Esophagus squamous epithelium (tissue), 5 donors: Measurements from ENCODE around the gene ANKH. TPM values are rescaled to one million over a fixed set of nuclear protein-coding genes. Genes with fewer than 3 reads are reported as not detected.

ENCODE experiments used
- DNase-seq: peaks from one replicate; lab custom pipeline; 2025; lab: John Stamatoyannopoulos, UW
- H3K27ac ChIP-seq, 4 donors: fragments of 200-600 bp; sonication (generic); one replicate each; pipeline ENCODE4 v1.5.1; 2016 to 2019; ENCODE audit warnings: mild to moderate bottlenecking in 1 of 4
- H3K27me3 ChIP-seq, 4 donors: fragments of 200-600 bp; sonication (generic); 1 replicate in 3 of 4; 2 replicates in 1 of 4; pipeline versions ENCODE4 v1.5.1 to v1.6.0; 2017 to 2021; ENCODE audit warnings: antibody characterized with exemption in 1 of 4
- H3K36me3 ChIP-seq, 3 donors: fragments of 200-600 bp; sonication (generic); one replicate each; pipeline ENCODE4 v1.5.1; 2016 to 2019
- H3K4me1 ChIP-seq, 3 donors: fragments of 200-600 bp; sonication (generic); one replicate each; pipeline ENCODE4 v1.5.1; 2017 to 2019
- H3K4me3 ChIP-seq, 4 donors: fragments of 200-600 bp; sonication (generic); 1 replicate in 3 of 4; 2 replicates in 1 of 4; pipeline ENCODE4 v1.5.1; 2016 to 2019; ENCODE audit warnings: mild to moderate bottlenecking in 2 of 4, moderate library complexity in 1 of 4
- H3K9me3 ChIP-seq, 3 donors: fragments of 200-600 bp; sonication (generic); one replicate each; pipeline ENCODE4 v1.5.1; 2016 to 2019
- CTCF ChIP-seq, 6 experiments: fragments of 450-650 bp in 4 of 6; fragments of 200-600 bp in 2 of 6; sonication (generic) in 2 of 6; IDR thresholded peaks; one replicate each; pipeline ENCODE4 v1.5.1; 2016 to 2019; ENCODE audit warnings: antibody characterized with exemption in 6 of 6, mild to moderate bottlenecking in 4 of 6, moderate library complexity in 4 of 6
- POLR2A ChIP-seq, 4 donors: fragments of 450-650 bp; IDR thresholded peaks; one replicate each; pipeline ENCODE4 v1.6.1; 2017; ENCODE audit warnings: antibody characterized with exemption in 4 of 4, mild to moderate bottlenecking in 4 of 4, moderate library complexity in 3 of 4
- WGBS, 2 donors: methylation state at CpG; one replicate each; pipeline ENCODE4 v1.1.5; 2018; 5-methylcytosine and 5-hydroxymethylcytosine counted together
- intact Hi-C: fragments of 100-400 bp; cut with DNase I; formaldehyde crosslinking; loops from one replicate; pipeline ENCODE4 v1.15.0; 2022
- total RNA-seq, 4 donors: library from RNA; depleted of rRNA; stranded (reverse); fragments of >200 nt; gene quantifications; one replicate each; pipeline ENCODE4 v1.1.0, GENCODE V29; 2016
- donor health status: DM: yes; HTN: yes; CAD: no.

Gene ANKH
- total RNA-seq, 4 donors from 2014 or later = 10.0 to 38.0 (median 16.7) TPM

- no peak for DNase-seq
- no peak for TF ChIP-seq CTCF (IDR thresholded peaks at IDR 0.05)
- TF ChIP-seq POLR2A (IDR thresholded peaks at IDR 0.05) = no peak
- Histone ChIP-seq H3K36me3 (no peaks in the 10 kb centered on the region), H3K9me3 (no peaks in the 10 kb centered on the region), H3K27me3 (no peaks in the 10 kb centered on the region), H3K4me3 (no peak overlapping the region), H3K4me1 (peaks cover 0 to 3% (median 0%) of the 10 kb centered on the region in 3 donors), H3K27ac (no peak overlapping the region)
- intact Hi-C loops = no loop called here
- 30 to 59% methylated on average over 2 to 5 of the region's 6 CpGs for WGBS, 2 donors
Measured at GRCh38 chr5:14908172-14908571, 36.6 kb upstream of the ANKH start.

- WGBS, 2 donors = 83 to 92% methylated on average over 2 to 3 of the region's 3 CpGs
- H3K4me3 ChIP-seq = no peak overlapping the region
- no peak for DNase-seq
- TF ChIP-seq CTCF (IDR thresholded peaks at IDR 0.05) (no peak), POLR2A (IDR thresholded peaks at IDR 0.05) (no peak)
- intact Hi-C loops = no loop called here
- H3K36me3 ChIP-seq = no peaks in the 10 kb centered on the region
- no peaks in the 10 kb centered on the region for H3K27me3 ChIP-seq
- H3K4me1 ChIP-seq = peaks cover 0 to 9% (median 2%) of the 10 kb centered on the region in 3 donors
- H3K9me3 ChIP-seq = no peaks in the 10 kb centered on the region
- no peak overlapping the region for H3K27ac ChIP-seq
Measured at GRCh38 chr5:14906628-14907027, 35.0 kb upstream of the ANKH start.

- no peaks in the 10 kb centered on the region for H3K36me3 ChIP-seq
- no peaks in the 10 kb centered on the region for H3K27me3 ChIP-seq
- H3K27ac ChIP-seq = no peak overlapping the region
- intact Hi-C loops = no loop called here
- peaks cover 0 to 16% (median 9%) of the 10 kb centered on the region in 3 donors for H3K4me1 ChIP-seq
- WGBS, 2 donors = 48 to 64% methylated on average over 11 to 14 of the region's 14 CpGs
- DNase-seq = no peak
- TF ChIP-seq POLR2A (IDR thresholded peaks at IDR 0.05) (no peak), CTCF (IDR thresholded peaks at IDR 0.05) (no peak)
- H3K9me3 ChIP-seq = no peaks in the 10 kb centered on the region
- no peak overlapping the region for H3K4me3 ChIP-seq
Measured at GRCh38 chr5:14902826-14903560, 31.4 kb upstream of the ANKH start.

- no peak overlapping the region for H3K4me3 ChIP-seq
- H3K9me3 ChIP-seq = no peaks in the 10 kb centered on the region
- H3K27me3 ChIP-seq = no peaks in the 10 kb centered on the region
- no peak for TF ChIP-seq POLR2A (IDR thresholded peaks at IDR 0.05)
- TF ChIP-seq CTCF (IDR thresholded peaks at IDR 0.05) = no peak
- peak; percentile 8 for DNase-seq
- peaks cover 0 to 16% (median 9%) of the 10 kb centered on the region in 3 donors for H3K4me1 ChIP-seq
- 52 to 59% methylated on average over 6 to 7 of the region's 7 CpGs for WGBS, 2 donors
- H3K27ac ChIP-seq = peak overlapping the region in 2 of 4 donors; percentile 0 to 62
- intact Hi-C loops = no loop called here
- no peaks in the 10 kb centered on the region for H3K36me3 ChIP-seq
Measured at GRCh38 chr5:14901462-14902051, 30.0 kb upstream of the ANKH start.
